CD14-positive monocyte (primary cell): ENCODE results near the gene PSORS1C1. TPM values are rescaled to one million over a fixed set of nuclear protein-coding genes. Genes with fewer than 3 reads are reported as not detected.

Experiments
- DNase-seq, 3 donors: peaks; one replicate each; pipeline ENCODE4 v3.0.0-alpha.2; 2011 to 2022
- H2AFZ ChIP-seq: 2 replicates; pipeline ENCODE4 v1.6.0; 2012; ENCODE audit warnings: mild to moderate bottlenecking, low read depth, low read length, inconsistent platforms; ENCODE audit not compliant: insufficient read depth, poor library complexity, severe bottlenecking
- H3K27ac ChIP-seq, 2 donors: 1 replicate in 1 of 2; 2 replicates in 1 of 2; pipeline ENCODE4 v1.5.1; 2012 to 2013; ENCODE audit warnings: low read length in 2 of 2, control low read depth in 1 of 2, inconsistent platforms in 1 of 2, low read depth in 1 of 2, mild to moderate bottlenecking in 1 of 2
- H3K27me3 ChIP-seq, 2 donors: one replicate each; pipeline versions ENCODE4 v1.6.0 to v1.6.1; 2011 to 2013; ENCODE audit warnings: low read length in 2 of 2; ENCODE audit not compliant: control insufficient read depth in 2 of 2, insufficient read depth in 2 of 2
- H3K36me3 ChIP-seq, 2 donors: replicated peaks in 1 of 2; 1 replicate in 1 of 2; 2 replicates in 1 of 2; pipeline versions ENCODE4 v1.5.1 to v1.6.1; 2012 to 2013; ENCODE audit warnings: low read length in 2 of 2, control low read depth in 1 of 2, inconsistent platforms in 1 of 2, mild to moderate bottlenecking in 1 of 2; ENCODE audit not compliant: insufficient read depth in 2 of 2, control insufficient read depth in 1 of 2
- H3K4me1 ChIP-seq, 2 donors: 1 replicate in 1 of 2; 2 replicates in 1 of 2; pipeline versions ENCODE4 v1.5.1 to v1.6.1; 2012 to 2013; ENCODE audit warnings: low read length in 2 of 2, control low read depth in 1 of 2, inconsistent platforms in 1 of 2, mild to moderate bottlenecking in 1 of 2, moderate library complexity in 1 of 2; ENCODE audit not compliant: insufficient read depth in 2 of 2, control insufficient read depth in 1 of 2
- H3K4me2 ChIP-seq: replicated peaks from 2 replicates; pipeline ENCODE3; 2012; ENCODE audit warnings: low read length, moderate library complexity, mild to moderate bottlenecking; ENCODE audit not compliant: poor library complexity, severe bottlenecking; ENCODE audit errors: extremely low read depth
- H3K4me3 ChIP-seq, 3 experiments: fragments of 200-600 bp in 1 of 3; sonication (generic) in 1 of 3; replicated peaks in 1 of 3; 1 replicate in 2 of 3; 2 replicates in 1 of 3; pipeline ENCODE4 v1.5.1; 2011 to 2013; ENCODE audit warnings: low read length in 3 of 3, mild to moderate bottlenecking in 3 of 3, control low read depth in 2 of 3, low read depth in 2 of 3, inconsistent platforms in 1 of 3, moderate library complexity in 1 of 3
- H3K79me2 ChIP-seq: 2 replicates; pipeline ENCODE4 v1.6.0; 2012; ENCODE audit warnings: mild to moderate bottlenecking, control low read depth, inconsistent platforms, low read length, moderate library complexity; ENCODE audit not compliant: insufficient read depth
- H3K9ac ChIP-seq: 2 replicates; pipeline ENCODE4 v1.6.0; 2017; ENCODE audit warnings: low read length, mild to moderate bottlenecking; ENCODE audit not compliant: insufficient read depth, poor library complexity, severe bottlenecking
- H3K9me3 ChIP-seq, 2 donors: replicated peaks in 1 of 2; 1 replicate in 1 of 2; 2 replicates in 1 of 2; pipeline versions ENCODE4 v1.5.1 to v1.6.1; 2012 to 2013; ENCODE audit warnings: low read length in 2 of 2, control low read depth in 1 of 2; ENCODE audit not compliant: control insufficient read depth in 1 of 2, insufficient read depth in 1 of 2
- H4K20me1 ChIP-seq: 2 replicates; pipeline ENCODE4 v1.6.0; 2012; ENCODE audit warnings: mild to moderate bottlenecking, low read length, control low read depth, moderate library complexity; ENCODE audit not compliant: insufficient read depth
- H3K27ac Mint-ChIP-seq, 7 donors: one replicate each; pipeline ENCODE4 v1.8.0; 2020; ENCODE audit warnings: mild to moderate bottlenecking in 7 of 7, mixed read lengths in 7 of 7, moderate library complexity in 6 of 7, inconsistent platforms in 2 of 7
- H3K27me3 Mint-ChIP-seq, 3 donors: one replicate each; pipeline ENCODE4 v1.8.0; 2021 to 2022; ENCODE audit warnings: low read depth in 3 of 3, mild to moderate bottlenecking in 3 of 3, mixed read lengths in 3 of 3, moderate library complexity in 3 of 3, inconsistent platforms in 1 of 3
- H3K36me3 Mint-ChIP-seq, 2 donors: one replicate each; pipeline ENCODE4 v1.8.0; 2020; ENCODE audit warnings: mixed read lengths in 2 of 2, inconsistent platforms in 1 of 2, mild to moderate bottlenecking in 1 of 2
- H3K4me1 Mint-ChIP-seq: one replicate; pipeline ENCODE4 v1.8.0; 2020; ENCODE audit warnings: mild to moderate bottlenecking, mixed read lengths
- H3K4me3 Mint-ChIP-seq, 2 donors: one replicate each; pipeline ENCODE4 v1.8.0; 2020; ENCODE audit warnings: mild to moderate bottlenecking in 2 of 2, mixed read lengths in 2 of 2, moderate library complexity in 1 of 2
- H3K9me3 Mint-ChIP-seq, 7 donors: one replicate each; pipeline ENCODE4 v1.8.0; 2020 to 2022; ENCODE audit warnings: mixed read lengths in 7 of 7, mild to moderate bottlenecking in 6 of 7, moderate library complexity in 6 of 7, inconsistent platforms in 2 of 7
- CTCF ChIP-seq: fragments of 200-600 bp; IDR thresholded peaks from one replicate; pipeline ENCODE4 v1.8.0; 2022; ENCODE audit warnings: antibody characterized with exemption, mild to moderate bottlenecking
- WGBS: methylation state at CpG from one replicate; pipeline ENCODE4 v1.1.5; 2013; ENCODE audit warnings: missing lambda C conversion rate; ENCODE audit not compliant: insufficient coverage; 5-methylcytosine and 5-hydroxymethylcytosine counted together
- intact Hi-C, 2 donors: fragments of 100-400 bp; cut with micrococcal nuclease; formaldehyde crosslinking; loops; one replicate each; pipeline versions ENCODE4 v1.15.0 to v1.15.1; 2023
- polyA plus RNA-seq, 3 donors: library from polyadenylated mRNA; depleted of rRNA in 1 of 3; unstranded in 2 of 3; stranded (reverse) in 1 of 3; fragments of 300-500 nt in 2 of 3; fragments of >200 nt in 1 of 3; fragmentation: Illumina TruSeq in 2 of 3; gene quantifications; 1 replicate in 2 of 3; 2 replicates in 1 of 3; pipeline ENCODE4 v1.2.3, GENCODE V29; 2012 to 2021

The PSORS1C1 gene
- polyA plus RNA-seq, 3 donors = not detected

DNA sequence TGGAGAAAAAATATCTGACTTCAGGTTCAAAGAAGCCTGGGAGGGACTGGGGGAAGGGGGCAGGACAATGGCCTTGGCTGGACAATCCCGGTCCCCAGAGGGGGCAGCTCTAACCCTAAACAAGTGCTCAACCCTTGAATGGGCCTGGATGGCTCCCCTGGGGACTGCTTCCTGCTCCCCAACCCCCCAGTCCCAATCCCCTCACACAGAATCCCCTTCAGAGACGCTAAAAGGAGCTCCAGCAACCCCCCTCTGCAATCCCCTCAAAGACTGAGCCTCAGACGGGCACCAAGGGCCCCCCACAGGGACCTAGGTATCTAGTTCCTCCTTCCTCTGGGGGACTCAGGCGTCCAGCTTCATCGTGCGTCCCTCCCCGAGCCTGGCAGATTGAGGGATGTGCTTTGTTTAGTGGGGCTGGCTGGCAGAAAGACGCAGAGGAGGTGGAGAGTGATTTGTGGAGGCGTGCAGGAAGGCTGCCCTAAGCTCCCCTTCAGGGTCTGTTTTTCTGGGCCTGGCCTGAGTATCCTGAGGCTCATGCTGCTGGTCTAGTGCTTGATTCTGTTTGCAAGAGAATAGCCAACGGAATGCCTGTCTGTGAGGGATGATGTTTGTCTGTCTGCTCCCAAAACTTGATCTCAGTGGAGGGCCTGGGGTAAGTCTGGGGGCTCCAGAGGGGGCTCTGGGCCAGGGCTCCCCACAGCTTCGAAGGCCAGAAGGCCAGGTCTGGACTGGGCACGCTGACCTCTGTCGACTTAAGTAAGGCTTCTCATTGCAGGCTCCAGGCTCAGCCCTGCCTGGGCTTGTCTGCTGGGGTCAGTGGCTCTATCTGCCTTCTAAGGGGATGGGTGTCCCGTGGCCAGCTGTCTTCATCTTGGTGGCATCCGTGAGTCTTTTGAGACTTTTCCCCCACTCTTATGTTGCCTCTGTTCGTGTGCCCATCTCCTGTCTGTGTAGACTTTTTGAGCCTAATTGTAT is 57.6 kb downstream of the PSORS1C1 start:
- Histone ChIP-seq H3K4me2 (no peak overlapping the region), H3K9me3 (no peaks in the 10 kb centered on the region), H2AFZ (no peak overlapping the region), H3K36me3 (no peaks in the 10 kb centered on the region), H3K27ac (no peak overlapping the region), H3K4me1 (no peaks in the 10 kb centered on the region), H3K27me3 (no peaks in the 10 kb centered on the region), H3K9ac (no peak overlapping the region), H3K4me3 (no peak overlapping the region), H3K79me2 (no peaks in the 10 kb centered on the region), H4K20me1 (no peaks in the 10 kb centered on the region)
- TF ChIP-seq CTCF = no peak
- H3K27ac Mint-ChIP-seq = peak overlapping the region in 2 of 7 donors; percentile 42 to 58
- intact Hi-C loops = no loop called here
- no peaks in the 10 kb centered on the region for H3K27me3 Mint-ChIP-seq
- DNase-seq = no peak
- H3K4me3 Mint-ChIP-seq = no peak overlapping the region
- H3K36me3 Mint-ChIP-seq = no peaks in the 10 kb centered on the region
- H3K4me1 Mint-ChIP-seq = no peaks in the 10 kb centered on the region
- no peaks in the 10 kb centered on the region for H3K9me3 Mint-ChIP-seq
- WGBS = 83% methylated on average over 8 of the region's 16 CpGs

GRCh38 chr6:31172973-31173384 is 58.4 kb downstream of the PSORS1C1 start:
- H3K4me3 Mint-ChIP-seq = no peak overlapping the region

More at GRCh38 chr6:31172973-31173384, 58.4 kb downstream of the PSORS1C1 start:
- Histone ChIP-seq H3K27me3 (no peaks in the 10 kb centered on the region), H2AFZ (no peak overlapping the region), H3K9me3 (no peaks in the 10 kb centered on the region), H3K4me2 (no peak overlapping the region), H3K9ac (no peak overlapping the region), H3K4me3 (no peak overlapping the region), H4K20me1 (no peaks in the 10 kb centered on the region), H3K79me2 (no peaks in the 10 kb centered on the region), H3K4me1 (no peaks in the 10 kb centered on the region), H3K36me3 (no peaks in the 10 kb centered on the region), H3K27ac (no peak overlapping the region)
- DNase-seq = no peak
- TF ChIP-seq CTCF = no peak
- no peaks in the 10 kb centered on the region for H3K9me3 Mint-ChIP-seq
- no CpG with 5 or more reads among the region's 5 CpGs for WGBS
- intact Hi-C loops = no loop called here
- H3K27ac Mint-ChIP-seq = no peak overlapping the region
- H3K36me3 Mint-ChIP-seq = no peaks in the 10 kb centered on the region
- no peaks in the 10 kb centered on the region for H3K4me1 Mint-ChIP-seq
- no peaks in the 10 kb centered on the region for H3K27me3 Mint-ChIP-seq
